B cell (primary cell): ENCODE measurements around the gene CHST11. TPM values are rescaled to one million over a fixed set of nuclear protein-coding genes. Genes with fewer than 3 reads are reported as not detected.
A peak's percentile ranks its signal among the peaks of the same experiment; 100 is the strongest.

Experiments
- ATAC-seq: fragments of 200-7000 bp; cut with Tn5 transposase; one replicate; pipeline ENCODE4 v1.10.0; 2021; ENCODE audit warnings: low read depth, mild to moderate bottlenecking, moderate number of reproducible peaks, moderate library complexity
- CTCF ChIA-PET: fragments of 350-600 bp; sonication (Branson Sonifier 250); formaldehyde crosslinking; loops from one replicate; lab custom pipeline; 2021; ENCODE audit warnings: antibody characterized with exemption, inconsistent platforms; lab: Charles Lee
- POLR2A ChIA-PET: fragments of 350-600 bp; sonication (Branson Sonifier 250); formaldehyde crosslinking; loops from one replicate; lab custom pipeline; 2021; ENCODE audit warnings: antibody characterized with exemption; lab: Charles Lee
- DNase-seq: peaks from one replicate; pipeline ENCODE4 v3.0.0; 2013
- H2AFZ ChIP-seq: 2 replicates; pipeline ENCODE4 v1.6.1; 2012; ENCODE audit warnings: mild to moderate bottlenecking, low read depth, low read length; ENCODE audit not compliant: insufficient read depth, poor library complexity, severe bottlenecking
- H3K27ac ChIP-seq, 2 donors: 1 replicate in 1 of 2; 2 replicates in 1 of 2; pipeline ENCODE4 v1.5.1; 2012 to 2013; ENCODE audit warnings: low read length in 2 of 2, mild to moderate bottlenecking in 2 of 2, moderate library complexity in 1 of 2
- H3K27me3 ChIP-seq, 4 experiments: fragments of 200-600 bp in 1 of 4; sonication (generic) in 1 of 4; replicated peaks in 1 of 4; 1 replicate in 2 of 4; 2 replicates in 2 of 4; pipeline versions ENCODE4 v1.6.1 to v1.7.0; 2013 to 2016; ENCODE audit warnings: low read length in 3 of 4, mild to moderate bottlenecking in 2 of 4, mixed read lengths in 1 of 4, moderate library complexity in 1 of 4; ENCODE audit not compliant: insufficient read depth in 4 of 4, control insufficient read depth in 3 of 4; ENCODE audit errors: control extremely low read depth in 1 of 4
- H3K36me3 ChIP-seq, 2 experiments: replicated peaks in 1 of 2; 1 replicate in 1 of 2; 2 replicates in 1 of 2; pipeline versions ENCODE4 v1.6.1 to v1.7.1; 2013; ENCODE audit warnings: low read length in 1 of 2; ENCODE audit not compliant: insufficient read depth in 2 of 2, control insufficient read depth in 1 of 2; ENCODE audit errors: control extremely low read depth in 1 of 2, extremely low read depth in 1 of 2
- H3K4me1 ChIP-seq, 2 donors: fragments of 200-600 bp in 1 of 2; sonication (generic) in 1 of 2; 1 replicate in 1 of 2; 2 replicates in 1 of 2; pipeline versions ENCODE4 v1.5.1 to v1.6.1; 2013 to 2017; ENCODE audit warnings: low read length in 2 of 2; ENCODE audit not compliant: control insufficient read depth in 2 of 2, insufficient read depth in 2 of 2
- H3K4me2 ChIP-seq: replicated peaks from 2 replicates; pipeline ENCODE3; 2012; ENCODE audit warnings: mild to moderate bottlenecking, low read depth, low read length; ENCODE audit not compliant: poor library complexity, severe bottlenecking
- H3K4me3 ChIP-seq, 5 experiments: fragments of 200-600 bp in 1 of 5; sonication (generic) in 1 of 5; 1 replicate in 3 of 5; 2 replicates in 2 of 5; pipeline versions ENCODE4 v1.5.1 to v1.7.0; 2011 to 2016; ENCODE audit warnings: low read length in 4 of 5, mild to moderate bottlenecking in 4 of 5, low read depth in 2 of 5, control low read depth in 1 of 5, moderate library complexity in 1 of 5; ENCODE audit not compliant: insufficient read depth in 1 of 5; ENCODE audit errors: control extremely low read depth in 1 of 5, extremely low read depth in 1 of 5
- H3K79me2 ChIP-seq: fragments of 200-600 bp; sonication (generic); one replicate; pipeline ENCODE4 v1.6.0; 2016; ENCODE audit warnings: low read length; ENCODE audit not compliant: control insufficient read depth, insufficient read depth
- H3K9ac ChIP-seq: fragments of 200-600 bp; sonication (generic); 2 replicates; pipeline ENCODE4 v1.6.1; 2017; ENCODE audit warnings: mild to moderate bottlenecking, low read length, moderate library complexity
- H3K9me3 ChIP-seq, 3 donors: one replicate each; pipeline versions ENCODE4 v1.6.1 to v1.7.1; 2013; ENCODE audit warnings: low read length in 2 of 3; ENCODE audit not compliant: control insufficient read depth in 2 of 3, insufficient read depth in 1 of 3; ENCODE audit errors: control extremely low read depth in 1 of 3
- H4K20me1 ChIP-seq: 2 replicates; pipeline ENCODE4 v1.6.0; 2012; ENCODE audit warnings: mild to moderate bottlenecking, low read length; ENCODE audit not compliant: insufficient read depth, control insufficient read depth, poor library complexity, severe bottlenecking
- H3K27ac Mint-ChIP-seq: one replicate; pipeline ENCODE4 v1.8.0; 2021; ENCODE audit warnings: mixed read lengths
- H3K27me3 Mint-ChIP-seq: one replicate; pipeline ENCODE4 v1.8.0; 2021; ENCODE audit warnings: mixed read lengths
- H3K4me1 Mint-ChIP-seq: one replicate; pipeline ENCODE4 v1.8.0; 2021; ENCODE audit warnings: mixed read lengths
- H3K4me3 Mint-ChIP-seq: one replicate; pipeline ENCODE4 v1.8.0; 2021; ENCODE audit warnings: mixed read lengths
- H3K9me3 Mint-ChIP-seq: one replicate; pipeline ENCODE4 v1.8.0; 2022; ENCODE audit warnings: mixed read lengths; ENCODE audit not compliant: insufficient read depth
- CTCF ChIP-seq: fragments of 200-600 bp; IDR thresholded peaks from one replicate; pipeline ENCODE4 v1.8.0; 2022; ENCODE audit warnings: antibody characterized with exemption, mild to moderate bottlenecking
- EZH2 ChIP-seq: IDR thresholded peaks from 2 replicates; pipeline ENCODE4 v1.6.1; 2012; ENCODE audit warnings: borderline replicate concordance, low read depth, mild to moderate bottlenecking, moderate library complexity, low read length; ENCODE audit not compliant: insufficient read depth, poor library complexity, severe bottlenecking
- WGBS: methylation state at CpG from one replicate; pipeline ENCODE4 v1.1.5; 2013; ENCODE audit warnings: missing lambda C conversion rate; ENCODE audit not compliant: insufficient coverage; 5-methylcytosine and 5-hydroxymethylcytosine counted together
- intact Hi-C: fragments of 100-400 bp; cut with micrococcal nuclease; formaldehyde crosslinking; loops from one replicate; pipeline ENCODE4 v1.10.0; 2022
- polyA plus RNA-seq: library from polyadenylated mRNA; depleted of rRNA; stranded (reverse); fragments of >200 nt; gene quantifications from 2 replicates; pipeline ENCODE4 v1.2.3, GENCODE V29; 2012
- total RNA-seq, 2 donors: library from RNA; stranded (reverse); fragments of 120-200 nt in 1 of 2; gene quantifications; 1 replicate in 1 of 2; 2 replicates in 1 of 2; pipeline versions ENCODE4 v1.2.3 to v1.2.4, GENCODE V29; 2013 to 2022

Gene CHST11
- total and polyA plus RNA-seq, 2 donors (not counting 1 experiment from before 2014, with no cell fraction given), result 46.3 to 152 TPM

GRCh38 chr12:104749545-104749944 lies 292.8 kb downstream of the CHST11 start:
- Histone ChIP-seq H2AFZ (no peak overlapping the region), H3K4me2 (peak overlapping the region; percentile 43), H3K27ac (no peak overlapping the region), H3K36me3 (no peaks in the 10 kb centered on the region), H3K9me3 (no peaks in the 10 kb centered on the region), H3K27me3 (no peaks in the 10 kb centered on the region), H3K9ac (no peak overlapping the region), H3K79me2 (peaks cover 39% of the 10 kb centered on the region), H4K20me1 (peaks cover 30% of the 10 kb centered on the region), H3K4me3 (no peak overlapping the region), H3K4me1 (peaks cover 25 to 34% of the 10 kb centered on the region in 2 donors)
- TF ChIP-seq CTCF (no peak), EZH2 (no peak)
- 100% methylated on average over 2 of the region's 4 CpGs for WGBS
- Mint-ChIP-seq H3K27ac (peak overlapping the region; percentile 79), H3K27me3 (no peaks in the 10 kb centered on the region), H3K9me3 (peaks cover under 1% of the 10 kb centered on the region), H3K4me3 (peak overlapping the region; percentile 74), H3K4me1 (peaks cover 76% of the 10 kb centered on the region)
- DNase-seq (no peak), ATAC-seq (no peak)
- ChIA-PET POLR2A (interaction anchor here (0.6 to 1.1 kb wide), 3 partner anchors 8 to 345 kb away, joined by 3 to 10 read pairs (median 4); no protein-coding TSS in a partner anchor), CTCF (interaction anchor here (1.0 to 1.2 kb wide), 3 partner anchors 9 to 368 kb away, joined by 3 read pairs; no protein-coding TSS in a partner anchor)
- intact Hi-C loops, result no loop called here

DNA sequence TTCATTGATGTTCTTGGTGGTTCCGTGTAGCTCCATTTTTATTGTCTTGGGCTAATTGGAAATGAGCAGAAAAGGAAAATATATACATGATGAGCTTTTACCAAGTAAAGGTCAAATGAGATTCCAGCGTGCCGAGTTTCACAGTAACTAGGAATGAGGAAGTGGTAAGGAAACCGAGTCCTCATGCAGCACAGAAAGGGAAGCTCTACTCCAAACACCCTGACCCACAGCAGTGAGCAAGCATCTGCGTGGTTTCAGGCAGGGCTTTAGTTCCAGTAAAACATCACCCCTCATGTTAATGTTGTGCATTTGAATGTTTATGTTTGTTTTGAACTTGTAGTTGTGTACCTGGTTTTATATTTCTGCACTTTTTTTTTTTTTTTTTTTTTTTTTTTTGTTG lies 293.3 kb downstream of the CHST11 start:
- H3K9ac ChIP-seq, result no peak overlapping the region
- DNase-seq, result peak; percentile 62
- H3K9me3 Mint-ChIP-seq, result no peaks in the 10 kb centered on the region
- peak overlapping the region; percentile 74 for H3K4me3 Mint-ChIP-seq
- H3K27me3 Mint-ChIP-seq, result no peaks in the 10 kb centered on the region
- peak overlapping the region; percentile 43 for H3K4me2 ChIP-seq
- no peaks in the 10 kb centered on the region for H3K36me3 ChIP-seq
- peak overlapping the region; percentile 79 for H3K27ac Mint-ChIP-seq
- POLR2A ChIA-PET, result interaction anchor here (0.7 to 1.1 kb wide), 2 partner anchors 9 to 10 kb away, joined by 3 to 10 read pairs; no protein-coding TSS in a partner anchor
- peaks cover 77% of the 10 kb centered on the region for H3K4me1 Mint-ChIP-seq
- H3K4me1 ChIP-seq, result peaks cover 25 to 33% of the 10 kb centered on the region in 2 donors
- CTCF ChIA-PET, result interaction anchor here (1.0 to 2.2 kb wide), 4 partner anchors 9 to 368 kb away, joined by 3 to 5 read pairs (median 3); no protein-coding TSS in a partner anchor
- no peaks in the 10 kb centered on the region for H3K9me3 ChIP-seq
- WGBS, result 44% methylated on average over 1 of the region's 5 CpGs
- H2AFZ ChIP-seq, result no peak overlapping the region
- H3K79me2 ChIP-seq, result peaks cover 42% of the 10 kb centered on the region
- ATAC-seq, result peak; percentile 59
- no peaks in the 10 kb centered on the region for H3K27me3 ChIP-seq
- no peak for TF ChIP-seq EZH2
- TF ChIP-seq CTCF, result no peak
- no peak overlapping the region for H3K4me3 ChIP-seq
- H4K20me1 ChIP-seq, result peaks cover 35% of the 10 kb centered on the region
- intact Hi-C loops, result loop anchor here (2.0 to 5.0 kb wide), 4 partner anchors 42 to 293 kb away; partner anchors contain the start of gene CHST11
- H3K27ac ChIP-seq, result no peak overlapping the region
